TTC549 (cell line): ENCODE data around the gene HDLBP.
"Not testable (repeated sequence)": the region's sequence is repeated elsewhere in the genome, so short reads cannot be mapped to it uniquely, and the experiment has no call there.

ENCODE experiments used
- FAIRE-seq: peaks from 2 replicates; lab custom pipeline; 2012; peaks lifted over from hg19 to GRCh38; lab: Jason Lieb, UNC

HDLBP gene

GRCh38 chr2:241209271-241209670 lies 106.2 kb downstream of the HDLBP start:
- no peak for FAIRE-seq

DNA sequence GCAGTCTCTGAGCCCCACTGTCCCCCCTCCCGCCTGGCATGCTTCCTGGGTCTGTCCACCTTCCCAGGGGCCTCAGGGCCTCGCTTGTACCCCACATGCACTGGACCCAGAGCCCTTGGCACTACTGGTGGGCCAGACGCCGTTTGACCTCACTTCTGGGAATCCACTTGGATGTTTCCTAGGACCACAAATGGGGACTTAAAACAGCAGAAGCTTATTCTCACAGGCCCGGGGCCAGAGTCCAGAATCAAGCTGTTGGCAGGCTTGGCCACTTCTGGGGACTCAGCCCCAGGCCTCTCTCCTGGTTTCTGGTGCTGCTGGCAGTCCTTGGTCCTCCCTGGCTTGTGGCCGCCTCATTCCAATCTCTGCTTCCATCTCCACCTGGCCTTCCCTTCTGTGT lies 107.4 kb downstream of the HDLBP start:
- no peak for FAIRE-seq

DNA sequence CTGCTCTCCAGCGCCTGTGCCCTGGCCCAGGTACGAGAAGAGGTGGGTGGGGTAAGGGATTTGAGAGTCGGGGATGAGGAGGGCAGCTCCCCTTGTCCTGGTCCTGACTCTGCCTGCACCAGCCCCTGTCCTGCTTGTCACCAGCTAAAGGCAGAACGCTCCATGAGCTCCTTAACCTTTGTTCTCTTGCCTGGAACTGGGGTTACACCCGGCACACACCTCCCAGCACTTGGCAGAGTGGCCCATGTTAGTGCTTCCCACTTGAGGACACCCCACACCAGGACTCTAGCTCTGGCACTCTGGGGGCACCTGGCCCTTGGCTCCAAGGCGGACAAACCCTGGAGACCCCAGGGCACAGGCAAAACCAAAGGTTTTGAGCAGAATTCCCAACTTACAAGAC lies 107.8 kb downstream of the HDLBP start:
- no peak for FAIRE-seq

GRCh38 chr2:241207151-241207550 lies 108.3 kb downstream of the HDLBP start:
- FAIRE-seq: no peak

- no peak for FAIRE-seq
These were observed 110.4 kb downstream of the HDLBP start for GRCh38 chr2:241205086-241205485.

DNA sequence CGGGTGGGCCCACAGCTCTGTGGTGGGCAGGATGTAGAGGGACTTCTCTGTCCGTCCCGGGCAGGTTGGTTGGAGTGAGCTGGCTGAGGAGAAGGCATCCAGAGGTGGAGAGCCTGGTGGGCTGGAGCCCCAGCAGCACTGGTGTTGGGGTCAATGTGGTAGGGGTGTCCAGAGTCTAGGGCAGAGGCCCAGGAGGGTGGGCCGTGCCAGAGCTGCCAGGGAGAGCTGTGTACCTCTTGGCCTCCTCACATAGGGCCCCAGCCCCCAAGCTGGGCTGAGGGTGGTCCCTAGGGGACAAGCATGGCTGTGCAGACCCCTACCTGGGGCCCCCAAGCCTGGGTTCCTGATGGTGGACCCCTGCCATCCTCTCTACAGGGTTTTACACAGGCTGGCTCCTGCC lies 111.0 kb downstream of the HDLBP start:
- no peak for FAIRE-seq

- FAIRE-seq: no peak
These were observed 111.5 kb downstream of the HDLBP start for GRCh38 chr2:241204010-241204384.

DNA sequence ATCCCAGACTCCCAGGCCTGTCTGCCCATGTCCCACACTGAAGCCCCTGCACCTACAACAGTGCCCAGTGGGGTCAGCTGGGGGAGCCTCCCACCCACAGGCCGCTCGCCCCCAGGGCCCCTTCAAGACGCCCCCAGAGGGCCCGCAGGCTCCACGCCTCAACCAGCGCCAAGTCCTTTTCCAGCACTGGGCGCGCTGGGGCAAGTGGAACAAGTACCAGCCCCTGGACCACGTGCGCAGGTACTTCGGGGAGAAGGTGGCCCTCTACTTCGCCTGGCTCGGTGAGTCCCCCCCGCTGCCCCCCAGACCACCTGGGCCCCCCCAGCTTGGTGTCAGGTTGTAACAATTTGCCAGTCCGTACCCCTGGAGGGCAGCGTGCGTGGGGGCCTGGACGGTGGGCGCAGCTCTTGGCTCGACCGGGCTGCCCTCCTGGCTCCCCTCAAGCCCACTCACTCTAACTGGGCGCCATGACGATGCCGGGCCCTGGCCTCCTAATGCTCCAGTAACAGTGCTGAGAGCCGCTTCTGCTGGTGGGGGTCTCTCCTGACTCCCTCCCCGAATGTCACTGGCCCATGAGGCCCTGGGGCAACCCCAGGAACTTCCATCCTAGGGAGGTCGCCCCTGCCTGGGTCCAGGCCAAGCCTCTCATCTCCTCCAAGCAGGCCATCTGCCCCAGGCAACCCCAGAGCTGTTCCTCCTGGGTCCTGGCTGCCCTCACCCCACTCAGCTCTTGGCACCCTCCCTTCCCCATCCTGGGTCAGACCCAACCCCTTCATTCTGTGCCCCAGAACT lies 112.1 kb downstream of the HDLBP start:
- no peak for FAIRE-seq

DNA sequence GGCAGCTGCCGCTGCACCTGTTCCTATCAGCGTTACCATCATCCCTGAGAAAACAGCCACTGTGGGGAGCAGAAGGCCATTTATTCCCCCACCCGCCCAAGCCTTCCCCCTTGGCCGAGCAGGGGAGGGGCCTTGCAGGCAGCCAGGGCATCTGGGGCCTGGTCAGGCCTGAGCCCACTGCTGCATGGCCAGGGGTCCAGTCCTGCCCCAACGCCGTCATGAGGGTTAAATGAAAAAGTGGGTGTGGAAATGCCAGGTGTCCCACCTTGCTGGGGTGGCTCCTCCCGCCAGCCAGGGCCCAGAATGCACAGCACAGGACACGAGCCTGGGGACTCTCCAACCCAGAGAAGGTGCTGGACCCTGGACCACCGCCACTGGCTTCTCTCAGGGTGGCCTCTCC lies 112.8 kb downstream of the HDLBP start:
- no peak for FAIRE-seq

GRCh38 chr2:241202268-241202585 lies 113.2 kb downstream of the HDLBP start:
- no peak for FAIRE-seq

DNA sequence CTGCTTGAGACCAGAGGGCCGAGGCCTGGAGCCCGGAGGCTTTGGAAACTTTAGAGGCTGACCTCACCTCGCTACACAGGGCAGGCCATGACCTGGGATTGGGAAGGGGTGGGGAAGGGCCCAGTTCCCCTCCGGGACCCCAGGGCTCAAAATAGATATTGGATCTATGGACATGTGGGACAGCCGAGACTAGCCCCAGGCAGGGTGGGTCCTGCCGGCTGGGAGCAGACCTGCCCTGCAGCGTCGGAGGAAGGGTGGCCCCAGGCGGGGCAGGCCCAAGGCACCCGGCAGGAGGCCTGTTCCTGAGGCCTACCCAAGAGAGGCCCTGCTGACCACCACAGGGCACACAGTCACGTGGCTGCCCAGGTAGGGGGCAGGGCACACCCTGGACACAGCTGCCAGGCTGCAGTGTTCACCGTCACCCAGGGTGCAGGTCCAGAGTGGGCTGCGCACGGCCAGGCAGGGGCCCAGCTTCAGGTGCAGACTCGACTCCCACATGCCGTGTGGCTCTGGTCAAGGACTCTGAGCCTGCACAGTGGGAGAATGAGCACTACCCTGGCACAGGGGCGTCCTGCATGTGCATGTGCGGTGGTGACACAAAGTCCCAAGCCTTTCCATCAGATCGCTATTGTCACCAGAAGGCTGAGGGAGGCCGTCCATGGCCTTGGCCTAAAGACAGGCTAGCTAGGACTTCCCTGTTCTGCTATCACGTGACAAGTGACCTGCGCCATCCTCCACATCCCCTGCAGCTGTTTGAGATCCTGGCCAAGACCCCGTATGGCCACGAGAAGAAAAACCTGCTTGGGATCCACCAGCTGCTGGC lies 113.8 kb downstream of the HDLBP start:
- no peak for FAIRE-seq

GRCh38 chr2:241200822-241201395 lies 114.6 kb downstream of the HDLBP start:
- FAIRE-seq: no peak

GRCh38 chr2:241199897-241200821 lies 115.3 kb downstream of the HDLBP start:
- no peak for FAIRE-seq

GRCh38 chr2:241199286-241199685 lies 116.2 kb downstream of the HDLBP start:
- no peak for FAIRE-seq

DNA sequence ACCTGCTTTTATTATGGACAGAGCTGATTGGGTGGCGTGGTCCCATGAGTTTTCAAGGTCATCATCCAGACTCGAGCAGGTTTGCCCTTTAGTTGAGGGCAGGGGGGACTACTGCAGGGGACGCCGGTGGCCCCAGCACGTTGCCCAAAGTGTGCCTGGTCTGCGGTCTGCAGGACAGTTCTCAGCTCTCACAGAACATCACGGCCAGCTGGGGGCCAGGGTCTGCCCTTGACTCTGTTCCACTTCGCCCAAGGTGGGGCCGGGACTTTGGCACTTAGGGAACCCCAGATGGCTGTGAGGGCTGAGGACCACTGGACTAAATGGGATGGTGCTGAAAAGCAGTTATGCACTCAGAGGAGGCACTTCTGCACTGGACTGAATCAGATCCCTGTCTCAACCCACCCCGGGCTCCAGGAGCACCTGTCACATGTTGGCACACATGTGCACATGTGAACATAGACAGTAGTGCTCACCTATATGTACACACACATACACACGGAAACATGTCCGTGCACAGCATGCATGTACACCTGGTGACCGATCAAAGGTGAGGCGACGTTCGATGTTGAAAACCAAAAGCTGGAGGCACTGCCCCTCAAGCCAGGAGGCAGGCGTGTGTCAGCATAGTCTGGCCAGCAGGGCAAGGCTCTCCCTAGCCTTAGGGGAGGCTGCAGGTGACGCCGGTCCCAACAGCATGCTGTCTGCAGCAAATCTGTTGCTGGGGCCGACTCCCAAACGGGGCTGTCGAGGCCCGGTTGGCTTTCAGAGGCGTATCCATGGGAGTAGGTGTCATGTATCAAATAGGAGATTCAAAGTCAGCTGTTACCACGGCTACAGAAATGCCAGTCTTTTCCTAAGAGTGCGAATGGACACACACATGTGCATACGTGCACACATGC lies 116.8 kb downstream of the HDLBP start:
- FAIRE-seq: no peak

GRCh38 chr2:241197947-241198346 lies 117.5 kb downstream of the HDLBP start:
- no peak for FAIRE-seq

DNA sequence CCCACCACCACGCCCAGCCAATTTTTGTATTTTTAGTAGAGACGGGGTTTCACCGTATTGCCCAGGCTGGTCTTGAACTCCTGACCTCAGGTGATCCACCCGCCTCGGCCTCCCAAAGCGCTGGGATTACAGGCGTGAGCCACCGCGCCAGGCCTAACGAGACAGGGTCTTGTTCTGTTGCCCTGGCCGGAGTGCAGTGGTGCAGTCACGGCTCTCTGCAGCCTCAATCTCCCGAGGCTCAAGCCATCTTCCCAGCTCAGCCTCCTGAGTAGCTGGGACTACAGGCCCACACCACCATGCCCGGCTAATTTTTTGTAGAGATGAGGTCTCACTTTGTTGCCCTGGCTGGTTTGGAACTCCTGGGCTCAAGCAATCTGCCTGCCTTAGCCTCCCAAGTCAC lies 118.2 kb downstream of the HDLBP start:
- FAIRE-seq: not testable (repeated sequence)

GRCh38 chr2:241195506-241196130 lies 119.9 kb downstream of the HDLBP start:
- no peak for FAIRE-seq

- no peak for FAIRE-seq
These were observed 120.7 kb downstream of the HDLBP start for GRCh38 chr2:241194811-241195210.

GRCh38 chr2:241193271-241193670 lies 122.2 kb downstream of the HDLBP start:
- no peak for FAIRE-seq

DNA sequence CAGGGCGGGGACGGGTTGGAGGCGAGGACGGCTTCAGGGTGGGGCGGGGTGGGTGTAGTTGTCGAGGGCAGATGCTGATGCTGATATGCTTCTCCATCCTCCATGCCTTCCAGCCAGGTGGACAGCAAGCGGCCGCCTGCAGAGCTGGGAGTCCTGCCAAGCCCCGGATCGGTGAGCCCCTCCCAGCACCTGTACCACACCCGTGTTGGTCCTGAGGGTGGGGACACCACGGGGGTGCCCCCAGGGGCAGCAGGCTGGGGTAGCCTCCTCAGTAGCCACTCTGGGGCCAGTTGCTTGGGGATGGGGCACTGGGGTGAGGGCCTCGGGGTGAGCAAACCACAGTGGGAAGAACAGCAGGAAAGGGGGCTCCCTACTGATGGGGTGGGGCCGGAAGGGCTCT lies 124.4 kb downstream of the HDLBP start:
- FAIRE-seq: no peak
